SK-N-SH (cell line): ENCODE measurements around the gene H6PD.

Experiments used
- CTCF ChIP-seq: fragments of 200-600 bp; sonication (generic); IDR thresholded peaks from 2 replicates; pipeline ENCODE4 v1.6.1; 2017; ENCODE audit warnings: antibody characterized with exemption, mild to moderate bottlenecking, moderate library complexity
- EP300 ChIP-seq, 2 experiments: IDR thresholded peaks; 2 replicates each; pipeline versions ENCODE4 v1.4.0 to v1.6.1; 2012; ENCODE audit warnings: borderline replicate concordance in 1 of 2, low read depth in 1 of 2, low read length in 1 of 2
- GABPA ChIP-seq: IDR thresholded peaks from 2 replicates; pipeline ENCODE4 v1.4.0; 2012; ENCODE audit warnings: low read depth, mild to moderate bottlenecking

GRCh38 chr1:9233241-9233941, 1.2 kb upstream of the H6PD start:
- TF ChIP-seq CTCF = no peak
- TF ChIP-seq EP300 (IDR thresholded peaks at IDR 0.05; ENCODE audit: borderline replicate concordance in 1 of 2, low read depth in 1 of 2, low read length in 1 of 2) = no peak
- TF ChIP-seq GABPA = no peak
